Smooth muscle cell (in vitro differentiated cells): ENCODE results near the gene DIAPH3. TPM values are rescaled to one million over a fixed set of nuclear protein-coding genes. Genes with fewer than 3 reads are reported as not detected.

Experiments used
- DNase-seq: peaks from one replicate; lab custom pipeline; 2025; ENCODE audit not compliant: unreplicated experiment; lab: John Stamatoyannopoulos, UW
- H2AFZ ChIP-seq: fragments of 200-600 bp; sonication (generic); 2 replicates; pipeline ENCODE4 v1.6.0; 2016; ENCODE audit warnings: antibody characterized with exemption, low read depth, mild to moderate bottlenecking
- H3F3A ChIP-seq: fragments of 200-600 bp; sonication (generic); 2 replicates; pipeline ENCODE4 v1.6.0; 2017; ENCODE audit warnings: antibody characterized with exemption, low read depth
- H3K27ac ChIP-seq: fragments of 200-600 bp; sonication (generic); 2 replicates; pipeline ENCODE4 v1.5.1; 2016; ENCODE audit warnings: low read depth, mild to moderate bottlenecking
- H3K27me3 ChIP-seq: fragments of 200-600 bp; sonication (generic); 2 replicates; pipeline ENCODE4 v1.6.1; 2016; ENCODE audit warnings: low read depth, mild to moderate bottlenecking
- H3K36me3 ChIP-seq: fragments of 200-600 bp; sonication (generic); 2 replicates; pipeline ENCODE4 v1.5.1; 2016; ENCODE audit warnings: low read depth
- H3K4me1 ChIP-seq: fragments of 200-600 bp; sonication (generic); 2 replicates; pipeline ENCODE4 v1.5.1; 2016; ENCODE audit warnings: low read depth
- H3K4me2 ChIP-seq: fragments of 200-600 bp; sonication (generic); 2 replicates; pipeline ENCODE4 v1.6.0; 2016; ENCODE audit warnings: mild to moderate bottlenecking
- H3K4me3 ChIP-seq: fragments of 200-600 bp; sonication (generic); 2 replicates; pipeline ENCODE4 v1.5.1; 2016; ENCODE audit warnings: mild to moderate bottlenecking
- H3K79me2 ChIP-seq: fragments of 200-600 bp; sonication (generic); 2 replicates; pipeline ENCODE4 v1.6.0; 2016; ENCODE audit warnings: low read depth, mild to moderate bottlenecking
- H3K9ac ChIP-seq: fragments of 200-600 bp; sonication (generic); 2 replicates; pipeline ENCODE4 v1.6.0; 2016; ENCODE audit warnings: low read depth
- H3K9me3 ChIP-seq: fragments of 200-600 bp; sonication (generic); replicated peaks from 2 replicates; pipeline ENCODE4 v1.5.1; 2016; ENCODE audit warnings: low read depth
- H4K20me1 ChIP-seq: fragments of 200-600 bp; sonication (generic); 2 replicates; pipeline ENCODE4 v1.6.0; 2016; ENCODE audit warnings: low read depth
- WGBS: methylation state at CpG from one replicate; pipeline ENCODE4 v1.1.7; 2016; ENCODE audit warnings: low lambda C conversion rate; 5-methylcytosine and 5-hydroxymethylcytosine counted together
- polyA plus RNA-seq: library from polyadenylated mRNA; unstranded; fragments of >200 nt; fragmentation: Nextera tagmentation; extraction: Ambion mirVana; gene quantifications from 2 replicates; pipeline ENCODE4 v1.2.1, GENCODE V29; 2016
- total RNA-seq: library from RNA; depleted of rRNA; stranded (reverse); fragments of >200 nt; gene quantifications from 2 replicates; pipeline ENCODE4 v1.2.3, GENCODE V29; 2014
- TF ChIP-seq, protein P1 (sequence below): fragments of 200-600 bp; sonication (generic); IDR thresholded peaks from 2 replicates; pipeline ENCODE4 v1.5.1; 2017; ENCODE audit warnings: borderline replicate concordance, mild to moderate bottlenecking, antibody characterized with exemption; ENCODE audit not compliant: insufficient read depth, poor library complexity, severe bottlenecking

DIAPH3 gene
- total and polyA plus RNA-seq, 2 experiments from 2014 or later = 6.8 to 9.5 TPM

DNA sequence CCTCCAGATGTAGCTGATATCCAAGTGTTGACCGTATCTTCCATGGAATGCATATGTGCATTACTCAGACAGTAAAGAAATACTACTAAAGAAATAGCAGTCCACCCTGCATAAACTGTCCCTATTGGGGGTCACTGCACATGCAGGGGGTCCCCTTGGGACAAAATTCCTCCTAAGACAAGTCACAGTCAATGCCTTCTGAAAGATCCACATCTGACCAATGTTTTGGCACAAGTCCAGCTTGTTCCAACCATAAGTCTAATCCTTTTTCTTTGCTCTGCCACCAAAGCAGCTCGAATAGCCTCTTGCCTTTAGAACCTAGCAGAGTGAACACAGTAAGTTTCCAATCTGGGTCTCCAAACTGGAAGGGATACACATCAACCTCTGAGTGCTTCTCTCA, 87.9 kb downstream of the DIAPH3 start:
- Histone ChIP-seq H2AFZ (no peak overlapping the region), H3K9me3 (no peaks in the 10 kb centered on the region), H3K79me2 (no peaks in the 10 kb centered on the region), H3K27ac (no peak overlapping the region), H4K20me1 (no peaks in the 10 kb centered on the region), H3K36me3 (no peaks in the 10 kb centered on the region), H3K4me2 (no peak overlapping the region), H3K9ac (no peak overlapping the region), H3K4me1 (no peaks in the 10 kb centered on the region), H3K27me3 (no peaks in the 10 kb centered on the region), H3F3A (no peaks in the 10 kb centered on the region), H3K4me3 (no peak overlapping the region)
- TF ChIP-seq, protein P1, sequence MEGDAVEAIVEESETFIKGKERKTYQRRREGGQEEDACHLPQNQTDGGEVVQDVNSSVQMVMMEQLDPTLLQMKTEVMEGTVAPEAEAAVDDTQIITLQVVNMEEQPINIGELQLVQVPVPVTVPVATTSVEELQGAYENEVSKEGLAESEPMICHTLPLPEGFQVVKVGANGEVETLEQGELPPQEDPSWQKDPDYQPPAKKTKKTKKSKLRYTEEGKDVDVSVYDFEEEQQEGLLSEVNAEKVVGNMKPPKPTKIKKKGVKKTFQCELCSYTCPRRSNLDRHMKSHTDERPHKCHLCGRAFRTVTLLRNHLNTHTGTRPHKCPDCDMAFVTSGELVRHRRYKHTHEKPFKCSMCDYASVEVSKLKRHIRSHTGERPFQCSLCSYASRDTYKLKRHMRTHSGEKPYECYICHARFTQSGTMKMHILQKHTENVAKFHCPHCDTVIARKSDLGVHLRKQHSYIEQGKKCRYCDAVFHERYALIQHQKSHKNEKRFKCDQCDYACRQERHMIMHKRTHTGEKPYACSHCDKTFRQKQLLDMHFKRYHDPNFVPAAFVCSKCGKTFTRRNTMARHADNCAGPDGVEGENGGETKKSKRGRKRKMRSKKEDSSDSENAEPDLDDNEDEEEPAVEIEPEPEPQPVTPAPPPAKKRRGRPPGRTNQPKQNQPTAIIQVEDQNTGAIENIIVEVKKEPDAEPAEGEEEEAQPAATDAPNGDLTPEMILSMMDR = no peak
- DNase-seq = no peak
- WGBS = 88% methylated on average over 2 of the region's 2 CpGs

DNA sequence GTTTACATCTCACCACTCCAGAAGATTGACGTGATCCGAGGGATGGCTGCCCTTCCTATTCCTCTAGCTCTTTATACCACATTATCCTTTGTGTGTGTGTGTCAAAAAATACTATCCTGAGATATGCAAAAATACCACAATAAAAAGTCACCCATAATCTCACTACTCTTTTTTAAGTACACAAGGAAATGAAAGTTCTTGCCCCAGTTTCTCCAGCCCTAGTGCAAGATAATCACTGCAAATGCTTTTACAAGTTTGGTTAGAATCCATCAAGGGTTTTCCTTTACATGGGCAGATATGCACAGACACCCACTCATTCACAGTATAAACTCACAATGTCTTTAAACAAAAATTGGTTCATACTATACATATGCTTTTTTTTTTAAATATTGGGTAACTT, 89.3 kb downstream of the DIAPH3 start:
- Histone ChIP-seq H3K4me2 (no peak overlapping the region), H3K9me3 (peaks cover 4% of the 10 kb centered on the region), H4K20me1 (no peaks in the 10 kb centered on the region), H3K27me3 (no peaks in the 10 kb centered on the region), H3K4me1 (no peaks in the 10 kb centered on the region), H3K4me3 (no peak overlapping the region), H3K27ac (no peak overlapping the region), H3K9ac (no peak overlapping the region), H3K36me3 (no peaks in the 10 kb centered on the region), H3K79me2 (no peaks in the 10 kb centered on the region), H2AFZ (no peak overlapping the region), H3F3A (no peaks in the 10 kb centered on the region)
- no peak for DNase-seq
- WGBS = 64% methylated on average over 2 of the region's 2 CpGs
- TF ChIP-seq, protein P1 = no peak

DNA sequence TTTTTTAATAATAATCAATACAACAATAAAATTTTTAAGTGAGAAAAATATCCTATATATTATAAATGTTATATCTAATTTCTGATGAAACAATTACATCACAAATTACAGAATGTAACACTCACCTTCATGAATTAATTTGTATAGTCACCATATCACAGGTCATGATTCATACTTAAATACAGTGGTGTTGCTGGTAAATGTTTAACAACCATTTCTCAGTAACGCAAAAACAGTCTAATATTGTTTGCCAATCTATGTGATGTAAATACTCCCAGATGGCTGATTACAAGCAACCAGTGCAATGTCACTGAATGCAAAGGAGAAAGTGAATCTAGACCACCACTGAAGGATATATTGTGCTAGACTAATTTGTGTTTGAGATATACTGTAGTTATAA, 97.5 kb downstream of the DIAPH3 start:
- DNase-seq = no peak
- Histone ChIP-seq H3K4me1 (no peaks in the 10 kb centered on the region), H3F3A (no peaks in the 10 kb centered on the region), H3K79me2 (no peaks in the 10 kb centered on the region), H2AFZ (no peak overlapping the region), H4K20me1 (no peaks in the 10 kb centered on the region), H3K9ac (no peak overlapping the region), H3K4me3 (no peak overlapping the region), H3K27ac (no peak overlapping the region), H3K27me3 (no peaks in the 10 kb centered on the region), H3K4me2 (no peak overlapping the region), H3K36me3 (no peaks in the 10 kb centered on the region), H3K9me3 (peaks cover 4% of the 10 kb centered on the region)
- 97% methylated on average over 1 of the region's 1 CpG for WGBS
- TF ChIP-seq, protein P1 = no peak

DNA sequence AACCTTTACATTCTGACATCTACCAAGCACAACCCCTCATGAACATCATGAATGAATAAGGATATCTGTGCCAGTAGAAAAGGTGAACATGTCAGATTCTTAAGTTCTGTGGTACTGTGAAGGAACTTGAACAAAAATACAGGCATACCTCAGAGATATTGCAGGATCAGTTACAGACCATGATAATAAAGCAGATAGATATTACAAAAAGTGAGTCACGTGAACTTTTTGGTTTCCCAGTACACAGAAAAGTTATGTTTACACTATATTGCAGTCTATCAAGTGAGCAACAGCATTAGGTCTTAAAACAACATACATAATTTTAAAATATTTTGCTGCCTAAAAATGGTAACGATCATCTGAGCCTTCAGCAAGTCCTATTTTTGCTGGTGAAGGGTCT, 101.2 kb downstream of the DIAPH3 start:
- no peaks in the 10 kb centered on the region for H3F3A ChIP-seq
- no peaks in the 10 kb centered on the region for H3K4me1 ChIP-seq
- no peaks in the 10 kb centered on the region for H3K9me3 ChIP-seq
- H3K4me2 ChIP-seq = no peak overlapping the region
- H3K27me3 ChIP-seq = no peaks in the 10 kb centered on the region
- TF ChIP-seq, protein P1 = no peak
- H4K20me1 ChIP-seq = no peaks in the 10 kb centered on the region
- no peaks in the 10 kb centered on the region for H3K79me2 ChIP-seq
- H3K27ac ChIP-seq = no peak overlapping the region
- H3K36me3 ChIP-seq = no peaks in the 10 kb centered on the region
- no peak for DNase-seq
- H3K9ac ChIP-seq = no peak overlapping the region
- WGBS = 98% methylated on average over 2 of the region's 2 CpGs
- no peak overlapping the region for H3K4me3 ChIP-seq
- no peak overlapping the region for H2AFZ ChIP-seq
